Skeletal muscle tissue (tissue), 4 donors: Measurements from ENCODE around the gene SCAP. TPM values are rescaled to one million over a fixed set of nuclear protein-coding genes. Genes with fewer than 3 reads are reported as not detected.

Experiments used
- H3K27ac ChIP-seq: one replicate; pipeline ENCODE4 v1.7.0; 2013; ENCODE audit warnings: mild to moderate bottlenecking, low read depth, low read length, inconsistent platforms
- H3K27me3 ChIP-seq, 3 donors: one replicate each; pipeline ENCODE4 v1.7.0; 2013; ENCODE audit warnings: low read length in 3 of 3; ENCODE audit not compliant: control insufficient read depth in 3 of 3, insufficient read depth in 3 of 3
- H3K36me3 ChIP-seq, 3 donors: one replicate each; pipeline ENCODE4 v1.7.0; 2013; ENCODE audit warnings: low read length in 3 of 3; ENCODE audit not compliant: control insufficient read depth in 3 of 3, insufficient read depth in 3 of 3
- H3K4me1 ChIP-seq, 3 donors: one replicate each; pipeline ENCODE4 v1.7.0; 2013; ENCODE audit warnings: low read length in 3 of 3, mild to moderate bottlenecking in 3 of 3; ENCODE audit not compliant: control insufficient read depth in 3 of 3, insufficient read depth in 3 of 3
- H3K4me3 ChIP-seq, 3 donors: one replicate each; pipeline ENCODE4 v1.7.0; 2013; ENCODE audit warnings: low read length in 3 of 3
- H3K9ac ChIP-seq, 3 donors: one replicate each; pipeline ENCODE4 v1.7.0; 2013; ENCODE audit warnings: low read length in 3 of 3, mild to moderate bottlenecking in 3 of 3, moderate library complexity in 2 of 3, low read depth in 1 of 3
- H3K9me3 ChIP-seq, 3 donors: one replicate each; pipeline ENCODE4 v1.7.0; 2013; ENCODE audit warnings: low read length in 3 of 3; ENCODE audit not compliant: control insufficient read depth in 3 of 3
- total RNA-seq: library from RNA; depleted of rRNA; stranded (reverse); fragments of >200 nt; gene quantifications from one replicate; pipeline ENCODE4 v1.2.3, GENCODE V29; 2014
- donor health status: Osteomylitis.

Gene SCAP
- total RNA-seq, 1 donor from 2014 or later: 53.8 TPM

DNA sequence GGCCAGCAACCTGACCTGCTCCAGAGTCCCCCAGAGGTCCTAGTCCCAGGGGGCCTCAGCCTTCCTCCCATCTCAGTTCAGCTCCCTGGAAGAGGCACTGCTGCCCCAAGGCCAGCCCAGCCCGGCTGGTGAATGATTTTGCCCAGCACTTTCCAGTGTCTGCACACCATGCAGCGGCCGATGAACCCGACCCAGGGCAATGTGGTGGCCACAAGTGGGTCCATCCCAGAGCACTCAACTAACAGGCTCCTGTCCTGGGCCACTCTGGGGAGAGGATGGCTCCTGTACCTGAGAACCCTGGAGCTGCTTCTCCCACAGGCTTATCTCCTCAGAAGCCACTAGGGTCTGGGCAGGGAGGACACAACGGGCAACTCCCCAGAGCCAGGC lies 55.7 kb downstream of the SCAP start:
- peaks cover 14 to 17% (median 14%) of the 10 kb centered on the region in 3 donors for H3K4me1 ChIP-seq
- no peaks in the 10 kb centered on the region for H3K9me3 ChIP-seq
- no peak overlapping the region for H3K4me3 ChIP-seq
- no peaks in the 10 kb centered on the region for H3K27me3 ChIP-seq
- peaks cover 43 to 46% (median 46%) of the 10 kb centered on the region in 3 donors for H3K36me3 ChIP-seq
- no peak overlapping the region for H3K9ac ChIP-seq
- H3K27ac ChIP-seq: no peak overlapping the region

DNA sequence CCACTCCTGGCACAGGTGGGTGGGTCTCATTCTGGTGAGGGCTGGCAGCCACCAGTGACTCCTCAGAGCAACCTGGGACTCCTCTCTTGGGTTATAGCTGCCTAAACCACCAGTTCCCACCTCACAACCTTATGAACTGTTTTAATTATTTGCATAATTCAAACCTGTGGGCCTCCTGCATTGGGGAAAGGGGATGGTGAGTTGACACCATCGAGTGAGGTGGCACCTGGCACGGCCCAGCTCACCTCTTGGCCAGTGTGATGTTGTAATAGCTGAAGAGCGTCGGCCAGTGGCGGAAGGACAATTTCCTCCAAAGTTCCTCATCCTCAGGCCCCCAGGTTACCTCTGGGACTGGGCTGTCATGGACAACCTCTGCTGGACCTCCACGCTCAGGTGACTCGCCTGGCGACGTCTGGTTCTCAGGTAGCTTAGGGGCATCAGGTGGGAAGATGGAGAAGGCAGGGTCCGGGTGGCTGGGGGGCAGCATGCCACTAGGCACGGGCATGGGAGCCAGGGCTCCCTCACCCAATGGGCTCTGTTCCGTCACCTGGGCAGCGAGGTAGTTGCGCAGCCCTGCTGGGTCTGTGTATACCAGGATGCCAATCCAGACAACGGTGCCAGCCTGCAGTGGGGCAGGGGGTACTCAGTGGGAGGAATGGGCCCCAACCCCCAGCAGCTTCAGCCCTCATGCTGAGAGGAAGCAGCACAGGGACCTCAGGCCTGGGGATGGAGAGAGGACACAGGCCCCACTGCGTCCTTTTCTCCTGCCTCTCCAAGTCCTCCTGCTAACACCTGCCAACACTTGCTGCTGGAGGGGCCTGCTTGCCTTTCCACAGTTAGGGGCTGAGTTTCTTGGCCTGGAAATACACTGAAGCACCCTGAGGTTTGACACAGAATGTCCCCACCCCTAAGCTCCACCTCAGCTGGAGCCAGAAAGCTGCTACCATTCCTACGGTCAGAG lies 56.4 kb downstream of the SCAP start:
- H3K36me3 ChIP-seq: peaks cover 46 to 50% (median 49%) of the 10 kb centered on the region in 3 donors
- H3K4me1 ChIP-seq: peaks cover 14 to 17% (median 17%) of the 10 kb centered on the region in 3 donors
- no peak overlapping the region for H3K27ac ChIP-seq
- no peaks in the 10 kb centered on the region for H3K27me3 ChIP-seq
- no peaks in the 10 kb centered on the region for H3K9me3 ChIP-seq
- no peak overlapping the region for H3K4me3 ChIP-seq
- no peak overlapping the region for H3K9ac ChIP-seq

DNA sequence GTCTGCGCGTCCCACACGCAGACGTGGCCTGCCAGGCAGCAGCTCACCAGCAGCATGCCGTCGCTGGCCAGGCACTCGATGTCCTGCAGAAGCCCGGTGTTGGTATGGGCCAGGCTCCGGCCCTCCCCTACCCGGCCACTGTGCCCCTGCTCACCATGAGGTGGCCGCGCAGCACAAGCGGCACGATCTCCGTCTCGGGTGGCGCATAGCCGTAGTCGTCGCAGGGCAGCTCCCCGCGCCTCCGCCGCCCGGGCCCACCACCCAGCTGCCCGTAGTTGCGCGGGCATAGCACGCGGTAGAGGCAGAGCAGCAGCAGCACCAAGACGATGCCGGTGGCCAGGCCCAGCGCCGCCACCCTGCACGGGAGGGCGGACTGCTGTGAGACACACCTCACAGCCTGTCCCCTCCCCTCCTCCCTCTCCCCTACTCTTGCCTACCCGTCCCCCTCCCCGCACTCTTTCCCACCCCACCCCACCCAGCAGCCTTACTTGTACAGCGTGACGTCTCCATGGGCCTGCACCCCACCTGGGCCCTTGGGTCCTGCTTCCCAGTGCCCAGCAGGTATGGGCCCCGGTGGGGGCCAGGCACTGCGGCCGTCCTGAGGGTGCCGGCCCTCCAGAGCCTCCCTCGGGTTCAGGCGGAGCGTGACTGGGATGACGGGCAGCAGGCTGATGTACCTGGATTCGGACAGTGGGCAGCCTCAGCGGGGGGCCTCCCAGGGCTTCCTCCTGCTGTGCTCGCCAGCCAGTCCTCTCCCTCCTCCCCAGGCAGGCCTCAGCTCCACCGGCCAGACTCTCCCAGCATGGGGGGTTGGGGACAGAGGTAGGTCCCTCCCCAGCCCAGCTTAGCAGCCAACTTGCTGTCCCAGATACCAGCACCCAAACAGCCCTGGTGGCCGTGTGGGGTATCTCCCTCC lies 57.3 kb downstream of the SCAP start:
- H3K9ac ChIP-seq: no peak overlapping the region

DNA sequence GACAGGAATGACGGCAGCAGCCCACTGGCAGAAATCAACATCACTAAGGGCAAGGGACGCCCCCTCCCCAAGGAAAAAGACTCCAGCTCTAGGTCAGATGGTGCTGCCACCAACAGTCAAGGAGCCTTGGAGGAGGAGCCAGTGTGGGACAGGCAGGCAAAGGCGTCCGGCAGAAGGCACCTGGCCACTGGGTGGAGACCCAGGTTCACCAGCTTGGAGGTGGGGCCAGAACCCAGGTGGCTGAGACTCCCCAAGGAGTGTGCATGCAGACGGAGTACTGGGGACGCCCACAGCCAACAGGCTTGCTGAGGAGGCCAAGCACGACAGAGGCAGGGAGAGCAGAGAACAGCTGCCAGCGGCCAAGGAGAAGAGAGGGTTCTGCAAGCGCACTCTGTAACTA lies 59.7 kb downstream of the SCAP start:
- Histone ChIP-seq H3K9ac (no peak overlapping the region), H3K4me1 (peaks cover 0 to 6% (median 3%) of the 10 kb centered on the region in 3 donors), H3K27me3 (no peaks in the 10 kb centered on the region), H3K27ac (no peak overlapping the region), H3K36me3 (peaks cover 68 to 73% (median 70%) of the 10 kb centered on the region in 3 donors), H3K9me3 (no peaks in the 10 kb centered on the region), H3K4me3 (no peak overlapping the region)

More for the DNA sequence above, 57.3 kb downstream of the SCAP start:
- no peak overlapping the region for H3K27ac ChIP-seq
- H3K4me1 ChIP-seq: peaks cover 14 to 17% (median 17%) of the 10 kb centered on the region in 3 donors
- no peaks in the 10 kb centered on the region for H3K9me3 ChIP-seq
- peaks cover 47 to 51% (median 51%) of the 10 kb centered on the region in 3 donors for H3K36me3 ChIP-seq
- no peak overlapping the region for H3K4me3 ChIP-seq
- H3K27me3 ChIP-seq: no peaks in the 10 kb centered on the region

DNA sequence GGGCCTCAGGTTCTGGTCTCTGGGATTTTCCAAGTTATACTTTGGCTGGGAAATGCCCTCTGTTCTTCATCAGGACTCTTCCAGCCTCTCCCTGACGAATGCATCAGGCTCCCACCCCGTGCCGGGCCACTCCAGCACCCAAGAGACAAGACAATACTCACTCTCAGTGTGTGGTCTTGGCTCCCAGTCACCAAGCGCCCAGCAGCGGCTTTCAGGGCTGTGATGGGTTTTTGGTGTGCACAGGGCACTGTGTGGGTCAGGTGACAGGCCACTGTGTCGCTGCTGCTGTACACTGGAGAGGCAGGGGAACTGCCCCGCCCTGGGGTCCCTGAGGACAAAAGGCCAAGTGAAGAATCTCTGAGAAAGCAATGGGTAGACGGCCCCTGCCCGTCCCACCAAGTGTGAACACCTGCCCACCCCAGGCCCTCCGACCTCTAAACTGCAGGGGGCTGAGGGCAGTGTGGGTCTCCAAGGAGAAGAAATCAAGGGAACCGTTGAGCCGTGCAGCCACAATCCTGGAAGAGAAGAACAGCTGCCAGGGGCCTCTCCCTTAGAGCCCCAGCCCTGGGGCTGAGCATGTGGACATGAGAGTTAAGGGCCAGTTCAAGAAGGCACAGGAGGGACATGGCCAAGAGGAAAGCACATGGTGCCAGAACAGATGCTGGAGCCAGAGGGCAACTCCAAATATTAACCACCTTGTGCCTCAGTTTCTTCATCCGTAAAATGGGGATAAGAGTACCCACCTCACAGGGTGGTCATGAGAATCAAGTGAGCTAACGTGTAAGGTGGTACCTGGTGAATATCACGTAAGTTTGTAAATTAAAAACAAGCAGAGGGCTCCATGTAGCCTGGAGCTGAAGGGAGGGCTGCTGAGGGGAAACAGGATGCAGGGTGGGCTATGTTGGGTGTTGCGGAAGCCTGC lies 60.8 kb downstream of the SCAP start:
- peaks cover 0 to 3% (median 0%) of the 10 kb centered on the region in 3 donors for H3K4me1 ChIP-seq
- H3K27ac ChIP-seq: no peak overlapping the region
- H3K9me3 ChIP-seq: no peaks in the 10 kb centered on the region
- no peak overlapping the region for H3K4me3 ChIP-seq
- peaks cover 61 to 67% (median 66%) of the 10 kb centered on the region in 3 donors for H3K36me3 ChIP-seq
- no peak overlapping the region for H3K9ac ChIP-seq
- H3K27me3 ChIP-seq: no peaks in the 10 kb centered on the region

DNA sequence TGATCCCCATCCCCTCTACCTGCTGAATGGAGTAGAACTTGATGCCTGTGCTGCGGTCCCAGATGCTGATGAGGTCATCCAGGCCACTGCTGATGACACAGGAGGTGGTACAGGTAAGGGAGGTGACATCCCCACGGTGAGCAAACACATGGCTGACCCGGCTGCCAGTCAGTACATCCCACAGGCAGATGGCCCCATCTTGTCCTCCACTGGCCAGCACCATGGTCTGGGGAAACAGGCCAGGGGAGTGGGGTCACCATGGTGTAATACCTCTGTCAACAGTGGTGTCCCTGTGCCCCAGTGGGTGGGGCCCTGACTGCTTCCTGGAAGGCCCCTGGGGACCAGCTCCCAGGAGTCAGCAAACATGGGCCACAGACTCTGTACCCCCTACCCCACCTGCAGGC lies 61.6 kb downstream of the SCAP start:
- Histone ChIP-seq H3K9me3 (no peaks in the 10 kb centered on the region), H3K9ac (no peak overlapping the region), H3K27me3 (no peaks in the 10 kb centered on the region), H3K4me1 (peaks cover 0 to 3% (median 0%) of the 10 kb centered on the region in 3 donors), H3K27ac (no peak overlapping the region), H3K36me3 (peaks cover 61 to 66% (median 66%) of the 10 kb centered on the region in 3 donors), H3K4me3 (no peak overlapping the region)

DNA sequence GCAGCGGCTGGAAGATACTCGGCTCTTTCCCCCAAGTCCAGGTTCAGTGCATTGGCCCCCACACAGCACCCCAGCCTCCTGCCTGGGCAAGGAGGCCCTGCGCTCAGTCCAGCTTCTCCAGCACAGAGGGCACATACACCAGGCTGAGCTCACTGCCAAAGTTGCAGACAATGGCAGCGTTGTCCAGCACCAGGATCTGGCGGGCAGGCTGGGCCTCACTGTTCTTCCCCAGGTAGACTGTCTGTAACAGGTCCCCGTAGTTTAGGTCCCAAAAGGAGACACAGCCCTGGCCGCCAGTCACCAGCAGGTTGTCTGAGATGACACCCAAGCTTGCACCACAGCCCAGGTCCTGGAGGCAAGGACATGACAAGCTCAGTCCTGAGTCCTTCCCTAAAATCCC lies 62.0 kb downstream of the SCAP start:
- no peak overlapping the region for H3K27ac ChIP-seq
- peaks cover 0 to 3% (median 0%) of the 10 kb centered on the region in 3 donors for H3K4me1 ChIP-seq
- no peak overlapping the region for H3K9ac ChIP-seq
- no peaks in the 10 kb centered on the region for H3K9me3 ChIP-seq
- peaks cover 61 to 67% (median 66%) of the 10 kb centered on the region in 3 donors for H3K36me3 ChIP-seq
- no peak overlapping the region for H3K4me3 ChIP-seq
- H3K27me3 ChIP-seq: no peaks in the 10 kb centered on the region

DNA sequence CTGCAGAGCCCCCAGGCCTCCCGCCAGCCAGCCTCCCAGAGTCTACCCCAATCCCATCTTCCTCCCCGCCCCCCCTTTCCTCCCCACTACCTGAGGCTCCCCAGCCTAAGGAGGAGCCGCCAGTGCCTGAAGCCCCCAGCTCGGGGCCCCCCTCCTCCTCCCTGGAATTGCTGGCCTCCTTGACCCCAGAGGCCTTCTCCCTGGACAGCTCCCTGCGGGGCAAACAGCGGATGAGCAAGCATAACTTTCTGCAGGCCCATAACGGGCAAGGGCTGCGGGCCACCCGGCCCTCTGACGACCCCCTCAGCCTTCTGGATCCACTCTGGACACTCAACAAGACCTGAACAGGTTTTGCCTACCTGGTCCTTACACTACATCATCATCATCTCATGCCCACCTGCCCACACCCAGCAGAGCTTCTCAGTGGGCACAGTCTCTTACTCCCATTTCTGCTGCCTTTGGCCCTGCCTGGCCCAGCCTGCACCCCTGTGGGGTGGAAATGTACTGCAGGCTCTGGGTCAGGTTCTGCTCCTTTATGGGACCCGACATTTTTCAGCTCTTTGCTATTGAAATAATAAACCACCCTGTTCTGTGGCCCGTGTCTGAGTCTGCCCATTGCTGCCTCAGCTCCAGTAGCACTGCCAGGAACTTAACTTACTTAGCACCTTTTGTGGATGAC lies 62.8 kb downstream of the SCAP start:
- Histone ChIP-seq H3K4me3 (no peak overlapping the region), H3K36me3 (peaks cover 66 to 74% (median 73%) of the 10 kb centered on the region in 3 donors), H3K4me1 (peaks cover 0 to 3% (median 0%) of the 10 kb centered on the region in 3 donors), H3K9ac (no peak overlapping the region), H3K27ac (no peak overlapping the region), H3K9me3 (no peaks in the 10 kb centered on the region), H3K27me3 (no peaks in the 10 kb centered on the region)

DNA sequence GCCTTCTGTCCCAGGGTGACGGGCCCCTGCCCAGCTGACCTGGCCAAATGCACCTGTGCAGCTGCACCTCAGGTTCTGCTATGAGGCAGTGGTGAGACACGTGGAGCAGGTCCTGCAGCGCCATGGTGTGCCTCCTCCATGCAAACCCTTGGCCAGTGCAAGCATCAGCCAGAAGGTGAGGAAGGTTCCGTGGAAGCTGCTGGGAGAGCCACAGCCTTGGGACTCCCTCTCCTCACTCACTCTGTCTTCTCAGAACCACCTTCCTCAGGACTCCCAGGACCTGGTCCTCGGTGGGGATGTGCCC lies 63.3 kb downstream of the SCAP start:
- Histone ChIP-seq H3K4me1 (peaks cover 0 to 3% (median 0%) of the 10 kb centered on the region in 3 donors), H3K36me3 (peaks cover 69 to 80% (median 78%) of the 10 kb centered on the region in 3 donors), H3K9ac (no peak overlapping the region), H3K27me3 (no peaks in the 10 kb centered on the region), H3K9me3 (no peaks in the 10 kb centered on the region), H3K27ac (no peak overlapping the region), H3K4me3 (no peak overlapping the region)
